ENCODE measurements around the gene CSMD2.

CSMD2 gene

GRCh38 chr1:33569331-33569730 is 595.7 kb downstream of the CSMD2 start:
- Histone ChIP-seq H3K27me3 (ENCODE audit: insufficient read depth, low read length, poor library complexity, severe bottlenecking) (no peaks in the 10 kb centered on the region), H3K4me3 (ENCODE audit: low read length, poor library complexity, severe bottlenecking) (no peak overlapping the region), H3K9me2 (replicated peaks; ENCODE audit: low read depth, low read length) (no peaks in the 10 kb centered on the region), H2AFZ (ENCODE audit: low read length) (no peak overlapping the region), H3K4me1 (ENCODE audit: insufficient read depth, low read length, poor library complexity, severe bottlenecking) (no peaks in the 10 kb centered on the region), H3K79me2 (ENCODE audit: insufficient read depth, low read length) (no peaks in the 10 kb centered on the region), H3K36me3 (ENCODE audit: insufficient read depth, low read length) (no peaks in the 10 kb centered on the region), H3K9ac (ENCODE audit: low read depth, low read length, poor library complexity, severe bottlenecking) (no peak overlapping the region), H4K20me1 (ENCODE audit: insufficient read depth, low read length, poor library complexity, severe bottlenecking) (no peaks in the 10 kb centered on the region), H3K9me3 (ENCODE audit: insufficient read depth, low read depth, low read length) (no peaks in the 10 kb centered on the region), H3F3A (ENCODE audit: low read depth) (no peaks in the 10 kb centered on the region), H3K4me2 (ENCODE audit: low read depth, low read length, poor library complexity, severe bottlenecking) (no peak overlapping the region)
- no peak for TF ChIP-seq EZH2phosphoT487 (IDR thresholded peaks at IDR 0.05; ENCODE audit: borderline replicate concordance)
- TF ChIP-seq CTCF (conservative IDR thresholded peaks at IDR 0.05; ENCODE audit: low read length): no peak

GRCh38 chr1:33563699-33564098 is 601.3 kb downstream of the CSMD2 start:
- Histone ChIP-seq H3K27me3 (ENCODE audit: insufficient read depth, low read length, poor library complexity, severe bottlenecking) (no peaks in the 10 kb centered on the region), H3K79me2 (ENCODE audit: insufficient read depth, low read length) (no peaks in the 10 kb centered on the region), H3K9me2 (replicated peaks; ENCODE audit: low read depth, low read length) (no peaks in the 10 kb centered on the region), H3K4me3 (ENCODE audit: low read length, poor library complexity, severe bottlenecking) (no peak overlapping the region), H3K36me3 (ENCODE audit: insufficient read depth, low read length) (no peaks in the 10 kb centered on the region), H2AFZ (ENCODE audit: low read length) (no peak overlapping the region), H3K9me3 (ENCODE audit: insufficient read depth, low read depth, low read length) (no peaks in the 10 kb centered on the region), H3F3A (ENCODE audit: low read depth) (no peaks in the 10 kb centered on the region), H4K20me1 (ENCODE audit: insufficient read depth, low read length, poor library complexity, severe bottlenecking) (no peaks in the 10 kb centered on the region), H3K4me2 (ENCODE audit: low read depth, low read length, poor library complexity, severe bottlenecking) (no peak overlapping the region), H3K4me1 (ENCODE audit: insufficient read depth, low read length, poor library complexity, severe bottlenecking) (no peaks in the 10 kb centered on the region), H3K9ac (ENCODE audit: low read depth, low read length, poor library complexity, severe bottlenecking) (no peak overlapping the region)
- no peak for TF ChIP-seq EZH2phosphoT487 (IDR thresholded peaks at IDR 0.05; ENCODE audit: borderline replicate concordance)
- no peak for TF ChIP-seq CTCF (conservative IDR thresholded peaks at IDR 0.05; ENCODE audit: low read length)

GRCh38 chr1:33562563-33562962 is 602.5 kb downstream of the CSMD2 start:
- no peaks in the 10 kb centered on the region for H3K9me3 ChIP-seq (ENCODE audit: insufficient read depth, low read depth, low read length)
- H4K20me1 ChIP-seq (ENCODE audit: insufficient read depth, low read length, poor library complexity, severe bottlenecking): no peaks in the 10 kb centered on the region
- H3K79me2 ChIP-seq (ENCODE audit: insufficient read depth, low read length): no peaks in the 10 kb centered on the region
- H3K27me3 ChIP-seq (ENCODE audit: insufficient read depth, low read length, poor library complexity, severe bottlenecking): no peaks in the 10 kb centered on the region
- H3K4me1 ChIP-seq (ENCODE audit: insufficient read depth, low read length, poor library complexity, severe bottlenecking): no peaks in the 10 kb centered on the region
- no peak overlapping the region for H3K4me3 ChIP-seq (ENCODE audit: low read length, poor library complexity, severe bottlenecking)
- no peak overlapping the region for H2AFZ ChIP-seq (ENCODE audit: low read length)
- no peak overlapping the region for H3K4me2 ChIP-seq (ENCODE audit: low read depth, low read length, poor library complexity, severe bottlenecking)
- TF ChIP-seq EZH2phosphoT487 (IDR thresholded peaks at IDR 0.05; ENCODE audit: borderline replicate concordance) (no peak), CTCF (conservative IDR thresholded peaks at IDR 0.05; ENCODE audit: low read length) (no peak)
- H3F3A ChIP-seq (ENCODE audit: low read depth): no peaks in the 10 kb centered on the region
- no peak overlapping the region for H3K9ac ChIP-seq (ENCODE audit: low read depth, low read length, poor library complexity, severe bottlenecking)
- H3K36me3 ChIP-seq (ENCODE audit: insufficient read depth, low read length): no peaks in the 10 kb centered on the region
- H3K9me2 ChIP-seq (replicated peaks; ENCODE audit: low read depth, low read length): no peaks in the 10 kb centered on the region
